NCI-H526 treated with DMSO at 0.1 percent for 48 hours (cell line): ENCODE data around the gene ZPBP.

Source experiments
- DNase-seq: peaks from one replicate; lab custom pipeline; 2025; lab: John Stamatoyannopoulos, UW

The ZPBP gene

GRCh38 chr7:50092579-50093491 lies at the start of gene ZPBP:
ZPBP (minus strand) TSS chr7:50093246; CDS start chr7:50093194, 52 bp downstream.
- peak; percentile 44 for DNase-seq

- peak; percentile 4 for DNase-seq
These were observed 49.5 kb upstream of the ZPBP start for GRCh38 chr7:50142425-50143017.

- no peak for DNase-seq
These were observed 48.8 kb upstream of the ZPBP start for GRCh38 chr7:50141854-50142253.

- no peak for DNase-seq
These were observed 48.1 kb upstream of the ZPBP start for GRCh38 chr7:50141131-50141530.

GRCh38 chr7:50140688-50141087 lies 47.6 kb upstream of the ZPBP start:
- DNase-seq, result no peak

- no peak for DNase-seq
These were observed 45.1 kb upstream of the ZPBP start for GRCh38 chr7:50138101-50138500.

- DNase-seq, result no peak
These were observed 32.7 kb upstream of the ZPBP start for GRCh38 chr7:50125766-50126165.

GRCh38 chr7:50121286-50121685 lies 28.2 kb upstream of the ZPBP start:
- no peak for DNase-seq

GRCh38 chr7:50119815-50120637 lies 27.0 kb upstream of the ZPBP start:
- peak; percentile 14 for DNase-seq

- DNase-seq, result no peak
These were observed 19.2 kb upstream of the ZPBP start for GRCh38 chr7:50112250-50112649.

GRCh38 chr7:50101873-50102272 lies 8.8 kb upstream of the ZPBP start:
- DNase-seq, result no peak

GRCh38 chr7:50095634-50096033 lies 2.6 kb upstream of the ZPBP start:
- no peak for DNase-seq

GRCh38 chr7:50088463-50089129 lies 4.5 kb downstream of the ZPBP start:
- DNase-seq, result no peak

GRCh38 chr7:50085344-50085743 lies 7.7 kb downstream of the ZPBP start:
- DNase-seq, result no peak

- DNase-seq, result no peak
These were observed 20.0 kb downstream of the ZPBP start for GRCh38 chr7:50073093-50073492.

GRCh38 chr7:50069613-50070012 lies 23.4 kb downstream of the ZPBP start:
- DNase-seq, result no peak

- DNase-seq, result peak; percentile 60
These were observed 24.0 kb downstream of the ZPBP start for GRCh38 chr7:50068850-50069551.

- peak; percentile 47 for DNase-seq
These were observed 25.0 kb downstream of the ZPBP start for GRCh38 chr7:50068026-50068425.

GRCh38 chr7:50062951-50063350 lies 30.1 kb downstream of the ZPBP start:
- no peak for DNase-seq

GRCh38 chr7:50056131-50056530 lies 36.9 kb downstream of the ZPBP start:
- no peak for DNase-seq

GRCh38 chr7:50047716-50048115 lies 45.3 kb downstream of the ZPBP start:
- no peak for DNase-seq
